Kidney glomerular epithelial cell (primary cell): ENCODE results near the gene HK3.
"Not testable (repeated sequence)": the region's sequence is repeated elsewhere in the genome, so short reads cannot be mapped to it uniquely, and the experiment has no call there.

Experiments used
- DNase-seq: peaks from one replicate; lab custom pipeline; 2025; lab: John Stamatoyannopoulos, UW

Gene HK3

DNA sequence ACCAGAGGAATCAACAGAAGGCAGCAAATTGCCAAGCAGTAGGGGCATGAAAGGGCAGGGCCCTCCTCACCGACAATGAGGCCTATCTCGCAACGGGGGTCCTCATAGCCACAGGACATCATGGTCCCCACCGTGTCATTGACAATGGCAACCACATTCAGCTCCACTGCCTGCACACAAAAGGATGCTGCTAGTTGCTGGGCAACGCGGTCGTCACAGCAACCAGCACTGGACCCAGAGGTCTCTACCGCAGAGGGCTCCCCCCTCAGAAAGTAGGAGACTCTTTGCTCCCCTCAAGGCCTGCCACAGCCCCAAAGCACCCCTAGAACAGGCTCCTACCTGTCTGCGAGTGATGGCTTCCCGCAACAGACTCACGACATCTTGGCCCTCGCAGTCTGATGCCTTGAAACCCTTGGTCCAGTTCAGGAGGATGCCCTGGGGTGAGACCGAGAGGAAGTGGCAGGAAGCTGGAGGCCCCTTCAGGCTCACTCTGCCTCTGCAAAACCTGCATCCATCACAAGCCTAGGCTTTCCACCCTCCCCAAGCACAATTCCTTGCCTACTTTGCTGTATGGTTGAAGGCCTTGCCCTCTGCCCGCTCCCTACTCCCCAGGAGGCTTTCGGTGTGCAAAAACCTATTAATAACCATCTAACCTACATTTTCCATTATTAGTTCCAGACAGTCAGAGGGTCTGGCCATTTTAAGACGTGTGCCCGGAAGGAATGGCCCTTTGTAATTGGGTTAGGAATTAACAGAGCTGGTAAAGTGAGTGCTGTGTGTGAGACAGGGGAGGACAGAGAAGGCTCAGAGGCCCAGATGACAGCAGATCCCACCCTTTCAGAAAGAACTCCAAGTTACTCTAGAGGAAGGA, 15.2 kb downstream of the HK3 start:
- DNase-seq = no peak

DNA sequence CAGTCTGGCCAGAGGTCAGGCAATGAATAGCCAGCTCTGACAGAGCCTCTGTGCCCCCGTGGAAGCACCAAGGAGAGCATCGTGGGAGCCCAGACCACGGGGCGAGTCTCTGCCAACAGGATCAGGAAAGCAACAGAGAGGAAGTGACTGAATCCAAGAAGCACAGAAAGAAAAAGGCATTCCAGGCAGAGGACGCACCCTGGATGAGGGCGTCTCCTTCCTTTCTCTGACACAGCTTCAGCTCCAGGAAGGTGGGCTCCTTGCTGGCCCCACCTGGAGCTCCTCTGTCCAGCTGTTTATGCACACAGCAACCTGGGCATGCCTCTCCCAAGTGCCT, 16.6 kb downstream of the HK3 start:
- DNase-seq = no peak

DNA sequence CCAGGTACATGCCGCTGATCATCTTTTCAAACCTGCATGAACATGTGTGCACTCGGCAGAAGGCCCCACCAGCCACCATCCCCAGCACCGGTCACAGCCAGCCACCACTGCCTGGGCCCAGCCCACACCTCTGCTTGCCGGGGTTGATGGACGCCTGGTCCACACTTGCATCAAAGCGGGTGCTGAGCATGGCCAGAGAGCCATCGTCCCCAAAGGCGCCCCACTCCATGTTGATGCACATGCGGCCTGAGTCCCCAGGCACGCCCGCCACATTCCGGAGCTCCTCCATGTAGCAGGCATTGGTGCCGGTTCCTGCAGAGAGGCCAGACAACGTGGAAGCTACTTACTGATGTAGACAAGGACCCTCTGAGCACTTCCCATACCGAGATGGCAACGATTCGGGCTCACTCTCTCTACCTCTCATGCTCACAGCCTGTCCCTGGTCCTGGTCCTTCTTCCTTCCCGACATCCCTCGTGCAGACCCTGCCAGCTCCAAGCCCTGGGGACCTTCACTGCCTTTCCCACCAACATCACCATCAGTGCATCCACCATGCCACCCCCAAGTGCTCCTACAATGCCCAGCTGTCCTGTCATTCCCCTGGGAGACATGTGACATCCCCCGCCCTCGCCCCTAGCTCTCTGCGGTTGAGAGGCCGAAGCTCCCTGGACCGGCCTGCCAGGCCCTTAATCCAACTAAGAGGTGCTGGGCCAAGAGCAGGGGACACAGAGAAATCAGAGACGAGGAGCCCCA, 17.2 kb downstream of the HK3 start:
- DNase-seq = no peak

DNA sequence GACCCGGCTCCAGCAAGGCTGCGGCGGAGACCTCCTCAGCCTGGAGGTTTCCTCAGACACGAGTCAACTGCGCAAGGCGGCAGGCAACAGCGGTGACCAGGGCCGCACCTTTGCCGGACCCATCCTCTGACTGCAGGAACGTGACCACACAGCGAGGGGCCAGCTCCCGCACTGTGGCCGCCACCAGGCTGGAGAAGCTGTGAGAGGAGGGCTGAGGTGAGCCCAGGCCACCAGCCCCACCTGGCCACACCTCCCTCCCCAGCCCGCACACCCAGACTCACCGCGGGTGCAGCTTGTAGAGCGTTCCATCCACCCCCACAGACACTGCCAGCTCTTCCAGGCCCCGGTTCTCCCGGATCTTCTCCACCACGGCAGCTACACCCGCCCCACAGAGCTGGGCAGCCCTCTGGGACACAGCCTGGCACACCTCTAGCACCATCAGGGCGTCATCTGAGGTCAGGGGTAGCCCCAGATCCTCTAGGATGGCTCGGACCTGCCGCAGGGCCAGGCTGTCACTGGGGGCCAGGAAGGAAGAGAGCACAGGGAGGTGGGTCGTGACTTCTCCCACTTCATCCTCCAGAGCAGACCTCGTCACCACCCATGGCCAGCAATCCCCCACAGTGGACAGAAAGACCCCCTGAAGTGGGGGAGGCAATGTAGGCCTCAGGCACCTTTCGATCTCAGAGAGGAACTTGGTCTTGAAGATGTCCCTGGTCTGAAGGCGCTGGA, 18.0 kb downstream of the HK3 start:
- DNase-seq = no peak

- no peak for DNase-seq
Measured at GRCh38 chr5:176880366-176881020, 18.7 kb downstream of the HK3 start.

GRCh38 chr5:176879663-176880361, 19.3 kb downstream of the HK3 start:
- DNase-seq = no peak

DNA sequence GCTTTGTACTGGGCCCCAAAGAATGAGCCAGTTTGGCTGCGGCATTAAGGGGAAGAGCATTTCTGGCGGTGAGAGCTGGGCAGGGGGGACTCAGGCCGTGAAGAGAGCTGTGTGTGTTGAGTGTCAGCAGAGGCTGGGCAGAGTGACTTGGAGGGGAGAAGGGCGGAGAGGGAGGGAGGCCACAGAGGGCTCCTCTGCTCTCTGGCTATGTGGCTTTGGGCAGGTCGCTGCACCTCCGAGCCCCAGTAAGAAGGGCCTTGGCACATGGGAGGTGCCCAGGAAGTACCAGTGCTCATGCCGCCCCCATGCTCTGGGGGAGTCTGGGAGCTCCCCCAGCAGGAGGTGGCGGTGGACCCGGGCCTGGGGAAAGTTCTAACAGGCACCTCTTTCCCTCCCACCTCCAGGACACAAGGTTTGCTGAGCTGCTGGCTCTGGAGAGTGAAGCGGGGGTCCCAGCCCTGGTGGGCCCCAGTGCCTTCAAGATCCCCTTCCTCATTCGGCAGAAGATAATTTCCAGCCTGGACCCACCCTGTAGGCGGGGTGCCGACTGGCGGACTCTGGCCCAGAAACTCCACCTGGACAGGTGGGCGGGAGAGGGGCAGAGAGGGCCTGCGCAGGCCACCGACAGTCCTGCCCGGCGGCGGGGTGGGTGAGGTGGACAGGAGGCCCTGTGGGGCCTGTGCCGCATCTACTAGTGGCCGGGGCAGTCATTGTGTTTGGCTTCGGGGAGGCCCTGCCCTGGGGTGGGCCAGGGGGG, 20.1 kb downstream of the HK3 start:
- DNase-seq = no peak

- no peak for DNase-seq
Measured at GRCh38 chr5:176878463-176878862, 20.7 kb downstream of the HK3 start.

- DNase-seq = no peak
Measured at GRCh38 chr5:176877793-176878331, 21.3 kb downstream of the HK3 start.

DNA sequence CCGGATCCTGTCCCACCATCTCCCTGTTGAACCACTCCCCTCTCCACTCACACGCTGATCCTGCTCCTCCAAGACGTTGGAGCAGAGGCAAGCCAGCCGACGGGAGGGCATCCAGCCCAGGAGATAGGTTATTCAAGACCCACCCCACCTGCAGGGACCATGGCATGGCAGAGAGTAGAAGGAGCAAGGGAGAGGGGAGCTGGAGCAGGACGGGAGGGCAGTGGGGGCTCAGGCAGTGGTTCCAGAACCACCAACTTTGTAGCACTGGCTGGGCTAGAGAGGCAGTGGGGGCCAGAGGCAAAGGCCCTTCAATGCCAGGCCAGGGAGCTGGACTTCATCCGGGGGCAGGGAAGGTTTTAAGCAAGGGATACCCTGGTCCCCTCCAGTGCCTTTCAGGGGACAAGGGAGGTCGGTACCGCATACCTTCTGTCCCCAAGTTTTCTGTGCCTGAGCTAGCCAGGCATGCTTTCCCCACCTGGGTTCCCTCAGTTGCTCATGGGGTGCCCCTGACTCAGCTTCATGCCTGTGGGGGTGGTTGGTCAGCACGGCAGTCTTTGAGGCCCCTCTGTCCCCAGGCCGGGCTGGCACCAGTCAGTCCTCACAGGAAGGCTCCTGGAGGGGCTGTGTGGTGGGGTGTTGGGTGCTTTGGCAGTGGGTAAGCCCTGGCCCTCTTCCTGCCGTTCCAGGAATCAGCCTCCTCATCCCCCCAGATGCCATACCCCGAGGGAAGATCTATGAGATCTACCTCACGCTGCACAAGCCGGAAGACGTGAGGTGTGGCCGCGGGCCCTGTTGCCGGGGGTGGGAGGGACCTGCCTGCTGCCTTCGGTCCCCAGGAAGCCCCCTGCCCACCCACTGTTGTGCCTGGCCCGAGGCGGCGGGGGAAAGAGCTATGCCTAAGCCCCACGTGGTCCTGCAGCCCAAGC, 22.4 kb downstream of the HK3 start:
- no peak for DNase-seq

- DNase-seq = no peak
Measured at GRCh38 chr5:176875783-176876505, 23.2 kb downstream of the HK3 start.

GRCh38 chr5:176875014-176875550, 24.1 kb downstream of the HK3 start:
- no peak for DNase-seq

GRCh38 chr5:176874198-176874780, 24.9 kb downstream of the HK3 start:
- DNase-seq = no peak

GRCh38 chr5:176873541-176874172, 25.5 kb downstream of the HK3 start:
- no peak for DNase-seq

GRCh38 chr5:176873011-176873410, 26.1 kb downstream of the HK3 start:
- not testable (repeated sequence) for DNase-seq

- DNase-seq = not testable (repeated sequence)
Measured at GRCh38 chr5:176872586-176872985, 26.6 kb downstream of the HK3 start.

DNA sequence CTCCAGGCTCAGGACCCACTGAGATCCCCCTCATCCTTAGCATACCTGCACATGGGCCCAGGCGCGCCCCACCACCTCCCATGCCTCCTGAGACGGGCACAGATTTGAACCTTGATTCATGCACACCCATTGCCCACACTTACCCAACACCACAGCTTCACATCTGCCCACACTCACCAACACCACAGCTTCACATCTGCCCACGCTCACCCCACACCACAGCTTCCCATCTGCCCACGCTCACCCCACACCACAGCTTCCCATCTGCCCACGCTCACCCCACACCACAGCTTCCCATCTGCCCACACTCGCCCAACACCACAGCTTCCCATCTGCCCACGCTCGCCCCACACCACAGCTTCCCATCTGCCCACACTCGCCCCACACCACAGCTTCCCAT, 28.5 kb downstream of the HK3 start:
- not testable (repeated sequence) for DNase-seq
